Stomach (tissue), 9 donors: Measurements from ENCODE around the gene ZC3H13. TPM values are rescaled to one million over a fixed set of nuclear protein-coding genes. Genes with fewer than 3 reads are reported as not detected.
A peak's percentile ranks its signal among the peaks of the same experiment; 100 is the strongest.

Experiments
- DNase-seq, 2 donors: peaks; one replicate each; pipeline versions ENCODE4 v3.0.0 to v3.0.0-alpha.2; 2013 to 2019
- H3K27ac ChIP-seq, 5 donors: fragments of 200-600 bp in 4 of 5; sonication (generic) in 4 of 5; one replicate each; pipeline ENCODE4 v1.5.1; 2013 to 2019; ENCODE audit warnings: mild to moderate bottlenecking in 1 of 5, moderate library complexity in 1 of 5
- H3K27me3 ChIP-seq, 3 donors: fragments of 200-600 bp; sonication (generic); one replicate each; pipeline ENCODE4 v1.5.1; 2017 to 2019; ENCODE audit warnings: mixed run types in 1 of 3
- H3K36me3 ChIP-seq, 4 donors: fragments of 200-600 bp; sonication (generic); 1 replicate in 3 of 4; 2 replicates in 1 of 4; pipeline ENCODE4 v1.5.1; 2016 to 2019
- H3K4me1 ChIP-seq, 4 donors: fragments of 200-600 bp; sonication (generic); one replicate each; pipeline ENCODE4 v1.5.1; 2016 to 2019
- H3K4me3 ChIP-seq, 4 donors: fragments of 200-600 bp; sonication (generic) in 3 of 4; one replicate each; pipeline ENCODE4 v1.5.1; 2016 to 2019; ENCODE audit warnings: mild to moderate bottlenecking in 1 of 4
- H3K9me3 ChIP-seq, 4 donors: fragments of 200-600 bp; sonication (generic); one replicate each; pipeline ENCODE4 v1.5.1; 2016 to 2019
- EP300 ChIP-seq: sonication (generic); formaldehyde crosslinking; IDR thresholded peaks from one replicate; pipeline ENCODE4 v1.6.1; 2017; ENCODE audit warnings: antibody characterized with exemption
- POLR2A ChIP-seq, 4 donors: fragments of 450-650 bp; IDR thresholded peaks; one replicate each; pipeline ENCODE4 v1.6.1; 2016; ENCODE audit warnings: antibody characterized with exemption in 4 of 4, control low read depth in 2 of 4, mild to moderate bottlenecking in 1 of 4, moderate library complexity in 1 of 4
- POLR2AphosphoS5 ChIP-seq, 3 donors: sonication (generic); formaldehyde crosslinking; IDR thresholded peaks; one replicate each; pipeline ENCODE4 v1.6.1; 2016; ENCODE audit warnings: antibody characterized with exemption in 3 of 3
- WGBS, 5 donors: extraction: QIAGEN DNeasy Blood & Tissue Kit in 3 of 5; methylation state at CpG; one replicate each; pipeline versions ENCODE4 v1.1.5 to v1.1.7; 2013 to 2018; 5-methylcytosine and 5-hydroxymethylcytosine counted together
- intact Hi-C: fragments of 100-400 bp; cut with DNase I; formaldehyde crosslinking; loops from one replicate; pipeline ENCODE4 v1.15.1; 2023; ENCODE audit warnings: low total_unique reads
- polyA plus RNA-seq, 3 donors: library from polyadenylated mRNA; stranded (reverse); fragments of 200-250 nt; gene quantifications; one replicate each; pipeline ENCODE4 v1.2.3, GENCODE V29; 2013
- total RNA-seq, 5 donors: library from RNA; depleted of rRNA; stranded (reverse); fragments of >200 nt; gene quantifications; one replicate each; pipeline versions ENCODE4 v1.1.0 to v1.2.3, GENCODE V29; 2014 to 2016
- TF ChIP-seq, protein P1 (sequence below), 7 experiments: fragments of 450-650 bp in 4 of 7; fragments of 200-600 bp in 3 of 7; sonication (generic) in 3 of 7; IDR thresholded peaks; one replicate each; pipeline ENCODE4 v1.5.1; 2016 to 2019; ENCODE audit warnings: antibody characterized with exemption in 7 of 7, control low read depth in 2 of 7, mild to moderate bottlenecking in 1 of 7
- donor health status: healthy with polysubstance abuse.
- donor health status: Bipolar disorder and iron deficiency.
- donor health status: healthy.

ZC3H13 gene
- total and polyA plus RNA-seq, 8 donors, result 8.5 to 67.1 (median 14.2) TPM

DNA sequence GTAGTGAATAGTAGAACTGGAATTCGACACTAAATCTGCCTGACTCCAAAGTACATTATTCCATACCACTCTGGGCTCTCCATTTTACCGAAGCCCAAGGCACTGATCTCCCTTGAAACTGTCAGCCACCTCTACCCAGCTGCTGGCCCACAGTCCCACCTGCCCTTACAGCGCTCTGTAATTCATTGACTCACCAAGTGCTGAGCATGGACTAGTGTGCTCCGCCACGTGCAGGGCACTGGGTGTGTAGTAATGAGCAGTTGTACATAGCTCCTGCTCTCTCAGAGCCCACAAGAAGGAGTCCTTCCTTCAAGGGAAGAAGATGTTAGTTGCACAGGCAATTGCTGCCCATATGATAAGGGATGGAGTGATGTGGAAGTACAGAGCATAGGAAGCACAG is 124.4 kb downstream of the ZC3H13 start:
- DNase-seq, result no peak
- intact Hi-C loops, result no loop called here
- Histone ChIP-seq H3K27ac (no peak overlapping the region), H3K27me3 (peaks cover 0 to 9% (median 0%) of the 10 kb centered on the region in 3 donors), H3K36me3 (no peaks in the 10 kb centered on the region), H3K9me3 (no peaks in the 10 kb centered on the region), H3K4me1 (peaks cover 0 to 5% (median 2%) of the 10 kb centered on the region in 4 donors), H3K4me3 (no peak overlapping the region)
- WGBS, 5 donors, result 84 to 94% (median 91%) methylated on average over 5 of the region's 5 CpGs
- TF ChIP-seq EP300 (no peak), POLR2AphosphoS5 (IDR thresholded peaks at IDR 0.05) (no peak), POLR2A (IDR thresholded peaks at IDR 0.05) (no peak)
- TF ChIP-seq, protein P1, sequence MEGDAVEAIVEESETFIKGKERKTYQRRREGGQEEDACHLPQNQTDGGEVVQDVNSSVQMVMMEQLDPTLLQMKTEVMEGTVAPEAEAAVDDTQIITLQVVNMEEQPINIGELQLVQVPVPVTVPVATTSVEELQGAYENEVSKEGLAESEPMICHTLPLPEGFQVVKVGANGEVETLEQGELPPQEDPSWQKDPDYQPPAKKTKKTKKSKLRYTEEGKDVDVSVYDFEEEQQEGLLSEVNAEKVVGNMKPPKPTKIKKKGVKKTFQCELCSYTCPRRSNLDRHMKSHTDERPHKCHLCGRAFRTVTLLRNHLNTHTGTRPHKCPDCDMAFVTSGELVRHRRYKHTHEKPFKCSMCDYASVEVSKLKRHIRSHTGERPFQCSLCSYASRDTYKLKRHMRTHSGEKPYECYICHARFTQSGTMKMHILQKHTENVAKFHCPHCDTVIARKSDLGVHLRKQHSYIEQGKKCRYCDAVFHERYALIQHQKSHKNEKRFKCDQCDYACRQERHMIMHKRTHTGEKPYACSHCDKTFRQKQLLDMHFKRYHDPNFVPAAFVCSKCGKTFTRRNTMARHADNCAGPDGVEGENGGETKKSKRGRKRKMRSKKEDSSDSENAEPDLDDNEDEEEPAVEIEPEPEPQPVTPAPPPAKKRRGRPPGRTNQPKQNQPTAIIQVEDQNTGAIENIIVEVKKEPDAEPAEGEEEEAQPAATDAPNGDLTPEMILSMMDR (IDR thresholded peaks at IDR 0.05), result no peak

DNA sequence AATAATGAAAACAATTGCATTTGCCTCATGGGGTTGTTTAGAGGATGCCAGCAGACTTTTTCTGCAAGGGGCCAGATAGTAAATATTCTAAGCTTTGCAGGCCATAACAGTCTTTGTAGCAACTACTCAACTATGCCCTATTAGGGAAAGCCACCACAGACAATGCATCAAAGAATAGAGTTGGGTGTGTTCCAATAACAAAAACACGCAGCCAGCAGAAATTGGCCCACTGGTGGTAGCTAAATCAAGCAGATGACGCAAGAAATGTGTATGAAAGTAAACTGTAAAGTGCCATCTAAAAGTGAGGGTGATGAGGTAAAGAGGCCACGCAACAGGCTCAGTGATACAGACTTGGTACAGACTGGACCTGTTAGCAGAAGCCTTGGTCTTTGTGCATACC is 125.8 kb downstream of the ZC3H13 start:
- 66 to 77% (median 70%) methylated on average over 3 of the region's 3 CpGs for WGBS, 5 donors
- TF ChIP-seq EP300 (no peak), POLR2AphosphoS5 (IDR thresholded peaks at IDR 0.05) (no peak), POLR2A (IDR thresholded peaks at IDR 0.05) (no peak)
- TF ChIP-seq, protein P1 (IDR thresholded peaks at IDR 0.05), result no peak

DNA sequence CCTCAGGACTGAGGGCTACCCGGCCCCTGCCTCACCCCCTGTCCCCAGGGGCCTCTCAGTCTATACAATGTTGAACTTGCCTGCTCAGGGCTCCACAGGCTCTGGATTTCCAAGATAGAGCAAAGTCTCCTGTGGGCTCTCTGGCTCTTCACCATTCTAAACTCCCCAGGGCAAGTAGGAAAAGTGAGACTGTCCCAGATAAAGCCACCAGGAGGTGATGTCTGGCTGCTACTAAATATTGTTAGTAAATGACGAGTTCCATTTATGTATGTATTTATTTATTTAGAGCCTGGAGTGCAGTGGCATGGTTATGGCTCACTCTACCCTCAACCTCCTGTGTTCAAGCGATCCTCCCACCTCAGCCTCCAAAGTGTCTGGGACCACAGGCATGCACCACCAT is 127.4 kb downstream of the ZC3H13 start:
- WGBS, 5 donors, result 73 to 89% (median 84%) methylated on average over 3 of the region's 3 CpGs
- no peaks in the 10 kb centered on the region for H3K9me3 ChIP-seq
- TF ChIP-seq, protein P1 (IDR thresholded peaks at IDR 0.05), result peak in 1 of 7 experiments; percentile 15
- no peak for TF ChIP-seq EP300
- no peak for TF ChIP-seq POLR2AphosphoS5 (IDR thresholded peaks at IDR 0.05)
- no peak for TF ChIP-seq POLR2A (IDR thresholded peaks at IDR 0.05)
- H3K27me3 ChIP-seq, result no peaks in the 10 kb centered on the region
- H3K4me1 ChIP-seq, result peaks cover 0 to 5% (median 2%) of the 10 kb centered on the region in 4 donors
- no peak overlapping the region for H3K27ac ChIP-seq
- DNase-seq, result no peak
- intact Hi-C loops, result no loop called here
- no peak overlapping the region for H3K4me3 ChIP-seq
- H3K36me3 ChIP-seq, result no peaks in the 10 kb centered on the region

More for the DNA sequence above, 125.8 kb downstream of the ZC3H13 start:
- peaks cover 0 to 5% (median 2%) of the 10 kb centered on the region in 4 donors for H3K4me1 ChIP-seq
- intact Hi-C loops, result no loop called here
- no peak overlapping the region for H3K4me3 ChIP-seq
- H3K27ac ChIP-seq, result no peak overlapping the region
- peaks cover 0 to 2% (median 0%) of the 10 kb centered on the region in 3 donors for H3K27me3 ChIP-seq
- peak in 1 of 2 donors; percentile 51 for DNase-seq
- no peaks in the 10 kb centered on the region for H3K36me3 ChIP-seq
- no peaks in the 10 kb centered on the region for H3K9me3 ChIP-seq

GRCh38 chr13:45921162-45921736 is 131.3 kb downstream of the ZC3H13 start:
- Histone ChIP-seq H3K27ac (no peak overlapping the region), H3K9me3 (no peaks in the 10 kb centered on the region), H3K36me3 (no peaks in the 10 kb centered on the region), H3K4me1 (no peaks in the 10 kb centered on the region), H3K4me3 (no peak overlapping the region), H3K27me3 (no peaks in the 10 kb centered on the region)
- TF ChIP-seq EP300 (no peak), POLR2AphosphoS5 (IDR thresholded peaks at IDR 0.05) (no peak), POLR2A (IDR thresholded peaks at IDR 0.05) (no peak)
- TF ChIP-seq, protein P1 (IDR thresholded peaks at IDR 0.05), result no peak
- intact Hi-C loops, result no loop called here
- 50 to 78% (median 65%) methylated on average over 1 of the region's 1 CpG for WGBS, 5 donors
- DNase-seq, result no peak
